Measurements from ENCODE around the gene KIAA0825. TPM values are rescaled to one million over a fixed set of nuclear protein-coding genes. Genes with fewer than 3 reads are reported as not detected.

Gene KIAA0825
- total and polyA plus RNA-seq, 8 donors: 0.29 to 15.6 (median 1.5) TPM

DNA sequence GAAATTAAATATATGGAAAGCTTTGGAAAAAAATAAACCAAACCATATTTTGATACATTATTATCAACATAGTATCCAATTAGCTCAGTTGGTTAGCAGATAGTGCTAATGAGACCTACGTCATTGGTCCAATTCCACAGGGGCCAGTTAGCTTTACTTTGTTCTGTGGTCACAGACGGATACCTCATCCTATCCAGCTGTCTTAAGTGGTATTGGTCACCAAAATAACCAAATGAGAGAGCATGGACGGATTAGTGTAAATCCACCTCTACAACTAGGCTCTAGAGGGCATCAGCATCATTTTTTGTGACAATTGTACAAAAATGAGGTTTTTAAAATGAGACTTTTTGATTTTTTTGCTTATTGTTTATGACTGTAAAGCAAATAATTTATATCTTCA, 364.2 kb downstream of the KIAA0825 start:
- Histone ChIP-seq H3K9me3 (no peaks in the 10 kb centered on the region), H3K4me3 (no peak overlapping the region), H3K27me3 (no peaks in the 10 kb centered on the region), H3K27ac (no peak overlapping the region), H3K4me1 (no peaks in the 10 kb centered on the region), H3K36me3 (no peaks in the 10 kb centered on the region)
- TF ChIP-seq, protein P1, sequence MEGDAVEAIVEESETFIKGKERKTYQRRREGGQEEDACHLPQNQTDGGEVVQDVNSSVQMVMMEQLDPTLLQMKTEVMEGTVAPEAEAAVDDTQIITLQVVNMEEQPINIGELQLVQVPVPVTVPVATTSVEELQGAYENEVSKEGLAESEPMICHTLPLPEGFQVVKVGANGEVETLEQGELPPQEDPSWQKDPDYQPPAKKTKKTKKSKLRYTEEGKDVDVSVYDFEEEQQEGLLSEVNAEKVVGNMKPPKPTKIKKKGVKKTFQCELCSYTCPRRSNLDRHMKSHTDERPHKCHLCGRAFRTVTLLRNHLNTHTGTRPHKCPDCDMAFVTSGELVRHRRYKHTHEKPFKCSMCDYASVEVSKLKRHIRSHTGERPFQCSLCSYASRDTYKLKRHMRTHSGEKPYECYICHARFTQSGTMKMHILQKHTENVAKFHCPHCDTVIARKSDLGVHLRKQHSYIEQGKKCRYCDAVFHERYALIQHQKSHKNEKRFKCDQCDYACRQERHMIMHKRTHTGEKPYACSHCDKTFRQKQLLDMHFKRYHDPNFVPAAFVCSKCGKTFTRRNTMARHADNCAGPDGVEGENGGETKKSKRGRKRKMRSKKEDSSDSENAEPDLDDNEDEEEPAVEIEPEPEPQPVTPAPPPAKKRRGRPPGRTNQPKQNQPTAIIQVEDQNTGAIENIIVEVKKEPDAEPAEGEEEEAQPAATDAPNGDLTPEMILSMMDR (IDR thresholded peaks at IDR 0.05): no peak
- TF ChIP-seq POLR2AphosphoS5 (IDR thresholded peaks at IDR 0.05): no peak
- TF ChIP-seq POLR2A (IDR thresholded peaks at IDR 0.05): no peak
- no peak for TF ChIP-seq EP300 (IDR thresholded peaks at IDR 0.05)
- intact Hi-C loops (cut with DNase I; ENCODE audit: low total_unique reads): no loop called here
- WGBS, 5 donors: 73 to 92% (median 84%) methylated on average over 3 of the region's 3 CpGs
- DNase-seq: no peak

- Histone ChIP-seq H3K27ac (no peak overlapping the region), H3K4me3 (no peak overlapping the region), H3K4me1 (no peaks in the 10 kb centered on the region), H3K27me3 (no peaks in the 10 kb centered on the region), H3K36me3 (no peaks in the 10 kb centered on the region), H3K9me3 (no peaks in the 10 kb centered on the region)
- DNase-seq: no peak
- intact Hi-C loops (cut with DNase I; ENCODE audit: low total_unique reads): no loop called here
- WGBS, 5 donors: 33 to 58% (median 49%) methylated on average over 5 of the region's 5 CpGs
- no peak for TF ChIP-seq POLR2A (IDR thresholded peaks at IDR 0.05)
- TF ChIP-seq, protein P1 (IDR thresholded peaks at IDR 0.05): no peak
- TF ChIP-seq POLR2AphosphoS5 (IDR thresholded peaks at IDR 0.05): no peak
- no peak for TF ChIP-seq EP300 (IDR thresholded peaks at IDR 0.05)
These were observed 367.4 kb downstream of the KIAA0825 start for GRCh38 chr5:94250985-94251384.

DNA sequence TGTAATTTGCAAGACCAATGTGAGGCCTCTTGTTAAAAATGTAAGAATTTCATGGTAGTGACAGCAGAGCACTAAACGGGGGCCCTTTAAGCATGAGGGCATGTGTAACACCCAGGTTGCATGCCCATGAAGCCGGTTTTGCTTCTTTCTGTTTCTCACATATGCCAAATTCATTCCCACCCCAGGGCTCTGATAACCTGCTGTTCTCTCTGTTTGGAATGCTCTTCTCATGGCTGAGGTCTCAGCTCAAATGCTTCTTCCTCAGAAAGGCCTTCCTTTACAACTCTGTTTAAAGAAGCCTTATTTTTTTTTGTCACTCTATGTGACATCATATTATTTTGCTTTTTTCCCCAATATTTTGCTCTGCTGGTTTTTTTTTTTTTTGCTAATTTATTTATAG, 369.0 kb downstream of the KIAA0825 start:
- Histone ChIP-seq H3K4me1 (peaks cover 0 to 4% (median 0%) of the 10 kb centered on the region in 4 donors), H3K27me3 (no peaks in the 10 kb centered on the region), H3K9me3 (no peaks in the 10 kb centered on the region), H3K36me3 (no peaks in the 10 kb centered on the region), H3K27ac (no peak overlapping the region), H3K4me3 (no peak overlapping the region)
- intact Hi-C loops (cut with DNase I; ENCODE audit: low total_unique reads): no loop called here
- DNase-seq: no peak
- WGBS, 5 donors: 69 to 90% (median 78%) methylated on average over 2 of the region's 2 CpGs
- TF ChIP-seq, protein P1 (IDR thresholded peaks at IDR 0.05): no peak
- TF ChIP-seq POLR2AphosphoS5 (IDR thresholded peaks at IDR 0.05) (no peak), EP300 (IDR thresholded peaks at IDR 0.05) (no peak), POLR2A (IDR thresholded peaks at IDR 0.05) (no peak)

DNA sequence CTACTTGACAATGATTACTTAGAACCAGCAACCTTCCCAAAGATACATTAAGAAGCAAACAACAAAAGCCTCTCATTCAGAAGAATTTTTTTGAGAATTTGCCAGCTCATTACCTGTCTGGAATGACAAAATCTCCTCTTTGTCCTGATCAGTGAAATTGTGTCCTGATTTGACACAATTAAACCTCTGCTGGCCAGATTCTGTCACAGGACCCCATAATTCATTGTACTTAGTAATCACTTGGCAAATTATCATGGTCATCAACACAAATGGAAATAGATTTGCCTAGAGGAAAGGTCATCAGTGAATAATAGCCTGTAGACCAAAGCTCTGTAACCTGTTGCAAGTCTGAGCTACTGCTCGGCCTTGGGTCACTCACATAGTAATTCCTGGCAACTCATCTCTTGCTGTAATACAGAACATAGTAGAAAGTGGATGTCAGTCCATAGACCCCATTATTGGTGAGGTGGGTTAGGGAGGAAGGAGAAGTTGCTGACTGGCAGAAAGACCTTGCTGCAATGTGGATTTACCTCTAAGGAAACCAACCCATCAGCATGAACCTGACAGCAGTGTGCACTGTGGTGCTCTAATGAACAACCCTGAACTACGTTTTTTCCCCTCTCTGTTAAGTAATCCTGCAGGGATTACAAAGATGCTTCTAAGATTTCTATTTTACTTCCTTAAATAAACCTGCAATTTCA, 370.1 kb downstream of the KIAA0825 start:
- H3K27me3 ChIP-seq: no peaks in the 10 kb centered on the region
- DNase-seq: no peak
- H3K9me3 ChIP-seq: no peaks in the 10 kb centered on the region
- WGBS, 5 donors: 71 to 88% (median 80%) methylated on average over 1 to 2 of the region's 2 CpGs
- intact Hi-C loops (cut with DNase I; ENCODE audit: low total_unique reads): no loop called here
- no peaks in the 10 kb centered on the region for H3K36me3 ChIP-seq
- H3K4me3 ChIP-seq: no peak overlapping the region
- H3K27ac ChIP-seq: no peak overlapping the region
- peaks cover 0 to 4% (median 0%) of the 10 kb centered on the region in 4 donors for H3K4me1 ChIP-seq
- no peak for TF ChIP-seq EP300 (IDR thresholded peaks at IDR 0.05)
- TF ChIP-seq, protein P1 (IDR thresholded peaks at IDR 0.05): no peak
- no peak for TF ChIP-seq POLR2AphosphoS5 (IDR thresholded peaks at IDR 0.05)
- TF ChIP-seq POLR2A (IDR thresholded peaks at IDR 0.05): no peak
